Measurements from ENCODE around the gene CHAF1A. TPM values are rescaled to one million over a fixed set of nuclear protein-coding genes. Genes with fewer than 3 reads are reported as not detected.

CHAF1A gene
- total RNA-seq, 1 donor from 2014 or later = 6.8 TPM

DNA sequence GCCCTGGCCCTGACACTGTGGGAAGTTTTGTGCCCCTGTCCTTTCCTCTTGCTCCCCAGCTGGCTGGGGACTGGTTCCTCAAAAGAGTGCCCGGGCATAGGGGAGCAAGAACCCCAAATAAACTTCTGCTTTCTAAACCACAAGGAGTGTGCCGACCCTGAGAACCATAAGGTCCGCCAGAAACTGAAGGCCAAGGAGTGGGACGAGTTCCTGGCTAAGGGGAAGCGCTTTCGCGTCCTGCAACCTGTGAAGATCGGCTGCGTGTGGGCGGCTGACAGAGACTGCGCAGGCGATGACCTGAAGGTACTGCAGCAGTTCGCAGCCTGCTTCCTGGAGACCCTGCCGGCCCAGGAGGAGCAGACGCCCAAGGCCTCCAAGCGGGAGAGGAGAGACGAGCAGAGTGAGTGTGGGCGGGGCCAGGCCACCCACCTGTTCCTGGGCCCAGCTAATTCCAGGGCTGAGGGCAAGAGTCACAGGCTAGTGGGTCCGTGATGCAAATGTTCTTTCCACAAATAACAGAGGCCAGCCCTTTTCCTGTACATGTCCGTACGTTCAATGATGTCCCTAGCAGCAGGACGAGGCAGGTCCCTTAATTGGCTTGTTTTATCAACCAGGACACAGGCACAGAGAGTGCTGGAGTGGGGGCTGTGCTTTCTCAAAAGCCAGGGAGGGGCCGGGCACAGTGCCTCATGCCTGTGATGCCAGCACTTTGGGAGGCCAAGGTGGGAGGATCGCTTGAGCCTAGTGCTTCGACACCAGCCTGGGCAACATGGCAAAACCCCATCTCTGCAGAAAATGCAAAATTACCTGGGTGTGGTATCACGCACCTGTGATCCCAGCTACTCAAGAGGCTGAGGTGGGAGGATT, 29.6 kb downstream of the CHAF1A start:
- DNase-seq (ENCODE audit: low read depth) = no peak
- Histone ChIP-seq H3K4me3 (ENCODE audit: low read depth, low read length) (no peak overlapping the region), H3K27me3 (ENCODE audit: control insufficient read depth, insufficient read depth, low read length) (no peaks in the 10 kb centered on the region), H3K36me3 (ENCODE audit: control insufficient read depth, insufficient read depth, low read length) (peaks cover 4% of the 10 kb centered on the region)
- TF ChIP-seq, protein P1, sequence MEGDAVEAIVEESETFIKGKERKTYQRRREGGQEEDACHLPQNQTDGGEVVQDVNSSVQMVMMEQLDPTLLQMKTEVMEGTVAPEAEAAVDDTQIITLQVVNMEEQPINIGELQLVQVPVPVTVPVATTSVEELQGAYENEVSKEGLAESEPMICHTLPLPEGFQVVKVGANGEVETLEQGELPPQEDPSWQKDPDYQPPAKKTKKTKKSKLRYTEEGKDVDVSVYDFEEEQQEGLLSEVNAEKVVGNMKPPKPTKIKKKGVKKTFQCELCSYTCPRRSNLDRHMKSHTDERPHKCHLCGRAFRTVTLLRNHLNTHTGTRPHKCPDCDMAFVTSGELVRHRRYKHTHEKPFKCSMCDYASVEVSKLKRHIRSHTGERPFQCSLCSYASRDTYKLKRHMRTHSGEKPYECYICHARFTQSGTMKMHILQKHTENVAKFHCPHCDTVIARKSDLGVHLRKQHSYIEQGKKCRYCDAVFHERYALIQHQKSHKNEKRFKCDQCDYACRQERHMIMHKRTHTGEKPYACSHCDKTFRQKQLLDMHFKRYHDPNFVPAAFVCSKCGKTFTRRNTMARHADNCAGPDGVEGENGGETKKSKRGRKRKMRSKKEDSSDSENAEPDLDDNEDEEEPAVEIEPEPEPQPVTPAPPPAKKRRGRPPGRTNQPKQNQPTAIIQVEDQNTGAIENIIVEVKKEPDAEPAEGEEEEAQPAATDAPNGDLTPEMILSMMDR (IDR thresholded peaks at IDR 0.05; ENCODE audit: insufficient read depth, low read length, poor library complexity, severe bottlenecking) = no peak

DNA sequence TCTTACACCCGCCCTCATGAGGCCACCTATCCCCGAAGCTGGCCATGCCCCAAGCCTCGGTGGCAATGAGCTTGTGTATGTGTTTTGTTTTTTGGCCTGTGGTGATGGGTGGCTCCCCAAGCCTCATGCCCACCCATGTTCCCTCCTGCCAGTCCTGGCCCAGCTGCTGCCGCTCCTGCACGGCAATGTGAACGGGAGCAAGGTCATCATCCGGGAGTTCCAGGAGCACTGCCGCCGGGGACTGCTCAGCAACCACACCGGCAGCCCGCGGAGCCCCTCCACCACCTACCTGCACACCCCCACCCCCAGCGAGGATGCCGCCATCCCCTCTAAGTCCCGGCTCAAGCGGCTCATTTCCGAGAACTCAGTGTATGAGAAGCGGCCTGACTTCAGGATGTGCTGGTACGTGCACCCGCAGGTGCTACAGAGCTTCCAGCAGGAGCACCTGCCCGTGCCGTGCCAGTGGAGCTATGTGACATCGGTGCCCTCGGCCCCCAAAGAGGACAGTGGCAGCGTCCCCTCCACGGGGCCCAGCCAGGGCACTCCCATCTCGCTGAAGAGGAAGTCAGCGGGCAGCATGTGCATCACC, 30.6 kb downstream of the CHAF1A start:
- Histone ChIP-seq H3K27me3 (ENCODE audit: control insufficient read depth, insufficient read depth, low read length) (no peaks in the 10 kb centered on the region), H3K36me3 (ENCODE audit: control insufficient read depth, insufficient read depth, low read length) (peaks cover 4% of the 10 kb centered on the region), H3K4me3 (ENCODE audit: low read depth, low read length) (no peak overlapping the region)
- TF ChIP-seq, protein P1 (IDR thresholded peaks at IDR 0.05; ENCODE audit: insufficient read depth, low read length, poor library complexity, severe bottlenecking) = no peak
- DNase-seq (ENCODE audit: low read depth) = no peak

GRCh38 chr19:4434391-4434790, 32.0 kb downstream of the CHAF1A start:
- DNase-seq (ENCODE audit: low read depth) = no peak
- TF ChIP-seq, protein P1 (IDR thresholded peaks at IDR 0.05; ENCODE audit: insufficient read depth, low read length, poor library complexity, severe bottlenecking) = no peak
- Histone ChIP-seq H3K36me3 (ENCODE audit: control insufficient read depth, insufficient read depth, low read length) (peaks cover 4% of the 10 kb centered on the region), H3K27me3 (ENCODE audit: control insufficient read depth, insufficient read depth, low read length) (no peaks in the 10 kb centered on the region), H3K4me3 (ENCODE audit: low read depth, low read length) (no peak overlapping the region)

DNA sequence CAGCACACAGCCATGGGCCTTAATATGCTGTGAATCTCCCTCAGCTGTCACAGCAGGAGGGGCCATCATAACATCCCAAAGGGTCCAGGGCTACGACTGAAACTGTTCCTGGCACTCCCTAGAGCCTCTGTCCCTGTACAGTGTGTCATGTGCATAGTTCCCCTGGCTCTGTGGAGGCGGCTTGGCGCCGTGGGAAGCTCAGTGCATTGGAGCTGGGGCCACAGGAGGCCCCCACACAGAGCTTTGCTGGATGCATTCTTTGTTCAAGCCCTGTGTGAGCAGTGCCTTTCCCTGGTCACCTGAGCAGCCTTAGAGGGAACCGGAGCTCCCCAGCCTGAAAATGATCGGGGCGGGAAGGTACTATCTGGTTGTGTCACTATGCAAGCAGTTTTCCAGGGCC, 33.8 kb downstream of the CHAF1A start:
- DNase-seq (ENCODE audit: low read depth) = no peak
- Histone ChIP-seq H3K27me3 (ENCODE audit: control insufficient read depth, insufficient read depth, low read length) (no peaks in the 10 kb centered on the region), H3K4me3 (ENCODE audit: low read depth, low read length) (no peak overlapping the region)

GRCh38 chr19:4437103-4437502, 34.7 kb downstream of the CHAF1A start:
- H3K27me3 ChIP-seq (ENCODE audit: control insufficient read depth, insufficient read depth, low read length) = no peaks in the 10 kb centered on the region
- peaks cover 2% of the 10 kb centered on the region for H3K36me3 ChIP-seq (ENCODE audit: control insufficient read depth, insufficient read depth, low read length)
- no peak overlapping the region for H3K4me3 ChIP-seq (ENCODE audit: low read depth, low read length)
- TF ChIP-seq, protein P1 (IDR thresholded peaks at IDR 0.05; ENCODE audit: insufficient read depth, low read length, poor library complexity, severe bottlenecking) = no peak
- DNase-seq (ENCODE audit: low read depth) = no peak

More for the DNA sequence above, 33.8 kb downstream of the CHAF1A start:
- TF ChIP-seq, protein P1 (IDR thresholded peaks at IDR 0.05; ENCODE audit: insufficient read depth, low read length, poor library complexity, severe bottlenecking) = no peak
- H3K36me3 ChIP-seq (ENCODE audit: control insufficient read depth, insufficient read depth, low read length) = peaks cover 2% of the 10 kb centered on the region

Measured in kidney epithelial cell (primary cell).